Caco-2 (cell line): ENCODE measurements around the gene PPP1R9A. TPM values are rescaled to one million over a fixed set of nuclear protein-coding genes. Genes with fewer than 3 reads are reported as not detected.

ENCODE experiments used
- BruUV-seq: library from RNA; stranded (reverse); fragments of 400-500 nt; replicated peaks from 2 replicates; lab custom pipeline; 2021; lab: Mats Ljungman, UMichigan
- CTCF ChIA-PET: fragments of 300-600 bp; sonication (Branson Sonifier 250); formaldehyde crosslinking; loops from one replicate; lab custom pipeline; 2022; ENCODE audit warnings: antibody characterized with exemption; lab: Charles Lee
- POLR2A ChIA-PET: fragments of 300-600 bp; sonication (Branson Sonifier 250); formaldehyde crosslinking; loops from one replicate; lab custom pipeline; 2022; ENCODE audit warnings: antibody characterized with exemption; lab: Charles Lee
- DNase-seq, 2 experiments: peaks; one replicate each; pipeline versions ENCODE4 v3.0.0 to v3.0.0-alpha.2; 2020 to 2022
- H3K27me3 ChIP-seq: replicated peaks from 2 replicates; pipeline ENCODE4 v1.6.0; 2011; ENCODE audit warnings: low read length; ENCODE audit not compliant: control insufficient read depth, insufficient read depth
- H3K36me3 ChIP-seq: 2 replicates; pipeline ENCODE4 v1.5.1; 2011; ENCODE audit warnings: low read length; ENCODE audit not compliant: control insufficient read depth, insufficient read depth
- H3K4me1 ChIP-seq: fragments of 250-450 bp; sonication (Bioruptor Pico); 2 replicates; pipeline ENCODE4 v1.5.1; 2020; ENCODE audit warnings: mild to moderate bottlenecking
- H3K4me3 ChIP-seq: 2 replicates; pipeline ENCODE4 v1.5.1; 2011; ENCODE audit warnings: low read depth, mild to moderate bottlenecking, control low read depth, low read length
- H3K9me3 ChIP-seq: fragments of 250-450 bp; sonication (Bioruptor Pico); 2 replicates; pipeline ENCODE4 v1.5.1; 2020; ENCODE audit warnings: mild to moderate bottlenecking, moderate library complexity
- H3K27ac Mint-ChIP-seq: one replicate; pipeline ENCODE4 v1.8.0; 2022; ENCODE audit warnings: mixed read lengths; ENCODE audit not compliant: unreplicated experiment
- H3K27me3 Mint-ChIP-seq: one replicate; pipeline ENCODE4 v1.8.0; 2022; ENCODE audit warnings: mixed read lengths; ENCODE audit not compliant: insufficient read depth, unreplicated experiment
- H3K36me3 Mint-ChIP-seq: one replicate; pipeline ENCODE4 v1.8.0; 2022; ENCODE audit warnings: mild to moderate bottlenecking, mixed read lengths; ENCODE audit not compliant: insufficient read depth, unreplicated experiment
- H3K4me1 Mint-ChIP-seq: one replicate; pipeline ENCODE4 v1.8.0; 2022; ENCODE audit warnings: low read depth, mixed read lengths; ENCODE audit not compliant: unreplicated experiment
- H3K4me3 Mint-ChIP-seq: one replicate; pipeline ENCODE4 v1.8.0; 2022; ENCODE audit warnings: mild to moderate bottlenecking, moderate library complexity, mixed read lengths; ENCODE audit not compliant: unreplicated experiment
- H3K9me3 Mint-ChIP-seq: one replicate; pipeline ENCODE4 v1.8.0; 2022; ENCODE audit warnings: mixed read lengths; ENCODE audit not compliant: unreplicated experiment
- CTCF ChIP-seq, 2 experiments: fragments of 200-600 bp in 1 of 2; IDR thresholded peaks; 1 replicate in 1 of 2; 2 replicates in 1 of 2; pipeline versions ENCODE4 v1.5.1 to v1.8.0; 2011 to 2022; ENCODE audit warnings: antibody characterized with exemption in 1 of 2, control low read depth in 1 of 2, inconsistent platforms in 1 of 2, low read depth in 1 of 2, low read length in 1 of 2, mild to moderate bottlenecking in 1 of 2, moderate library complexity in 1 of 2; ENCODE audit not compliant: insufficient read depth in 1 of 2, severe bottlenecking in 1 of 2, unreplicated experiment in 1 of 2
- intact Hi-C: fragments of 100-400 bp; cut with micrococcal nuclease; formaldehyde crosslinking; loops from one replicate; pipeline ENCODE4 v1.10.0; 2022; ENCODE audit not compliant: unreplicated experiment
- total RNA-seq: library from RNA; stranded (reverse); gene quantifications from 2 replicates; pipeline ENCODE4 v1.2.3, GENCODE V29; 2022

The PPP1R9A gene
- total RNA-seq, 1 experiment from 2014 or later: 37.4 TPM

DNA sequence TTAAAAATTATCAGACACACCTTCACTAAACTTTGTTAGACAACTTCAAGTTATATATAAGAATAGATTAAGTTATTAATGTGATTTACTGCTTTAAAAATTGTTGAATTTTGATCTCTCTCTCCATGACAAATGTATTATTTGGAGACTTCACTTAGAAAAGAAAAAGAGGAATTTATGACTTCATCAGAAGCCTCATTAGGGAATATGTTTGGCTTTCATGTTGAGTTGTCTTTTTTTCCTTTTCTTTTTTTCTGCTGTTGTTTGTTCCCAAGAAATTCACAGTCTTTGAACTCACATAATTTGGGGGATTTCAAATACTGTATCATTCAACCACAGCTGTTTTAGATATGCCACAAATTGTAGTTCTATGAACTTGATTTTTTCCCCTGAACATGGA lies 149.5 kb downstream of the PPP1R9A start:
- intact Hi-C loops: no loop called here
- Mint-ChIP-seq H3K27ac (no peak overlapping the region), H3K36me3 (peaks cover 5% of the 10 kb centered on the region), H3K4me1 (no peaks in the 10 kb centered on the region), H3K9me3 (no peaks in the 10 kb centered on the region), H3K27me3 (no peaks in the 10 kb centered on the region), H3K4me3 (no peak overlapping the region)
- no peaks in the 10 kb centered on the region for H3K9me3 ChIP-seq
- H3K27me3 ChIP-seq: no peaks in the 10 kb centered on the region
- TF ChIP-seq CTCF (IDR thresholded peaks at IDR 0.05; ENCODE audit: insufficient read depth in 1 of 2, low read depth in 1 of 2, low read length in 1 of 2, severe bottlenecking in 1 of 2, unreplicated experiment in 1 of 2): no peak
- no peaks in the 10 kb centered on the region for H3K36me3 ChIP-seq
- ChIA-PET CTCF (no interaction called here), POLR2A (no interaction called here)
- H3K4me3 ChIP-seq: no peak overlapping the region
- no TSS peak for BruUV-seq
- no peak for DNase-seq
- H3K4me1 ChIP-seq: no peaks in the 10 kb centered on the region; the same call in 1 of the 2 replicates

DNA sequence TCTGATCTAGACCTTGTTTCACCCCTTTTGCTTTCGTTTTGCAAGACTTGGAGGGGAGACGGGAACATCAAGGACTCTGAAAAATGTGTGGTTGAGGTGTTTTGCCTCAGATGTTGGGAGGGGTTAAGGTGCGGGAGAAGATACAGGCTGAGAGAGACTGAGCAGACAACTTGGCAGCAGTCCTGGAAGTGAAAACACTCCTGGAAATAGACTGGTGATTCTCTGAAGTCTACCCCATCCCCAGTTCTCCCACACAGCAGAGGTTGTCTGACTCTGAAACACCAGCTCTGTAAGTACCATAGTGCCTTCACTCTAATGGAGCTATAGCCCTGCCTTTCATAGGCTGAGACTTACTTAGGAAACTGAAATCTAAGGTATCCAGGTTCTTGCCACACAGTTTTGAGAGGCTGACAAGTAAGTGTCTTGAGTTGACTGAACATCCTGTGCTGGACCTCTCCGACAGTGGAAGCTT lies 152.5 kb downstream of the PPP1R9A start:
- Mint-ChIP-seq H3K27ac (no peak overlapping the region), H3K27me3 (no peaks in the 10 kb centered on the region), H3K36me3 (no peaks in the 10 kb centered on the region), H3K4me3 (no peak overlapping the region), H3K9me3 (no peaks in the 10 kb centered on the region), H3K4me1 (no peaks in the 10 kb centered on the region)
- intact Hi-C loops: no loop called here
- H3K4me3 ChIP-seq: no peak overlapping the region
- no peak for DNase-seq
- H3K36me3 ChIP-seq: no peaks in the 10 kb centered on the region
- BruUV-seq: no TSS peak
- no peak for TF ChIP-seq CTCF (IDR thresholded peaks at IDR 0.05; ENCODE audit: insufficient read depth in 1 of 2, low read depth in 1 of 2, low read length in 1 of 2, severe bottlenecking in 1 of 2, unreplicated experiment in 1 of 2)
- ChIA-PET POLR2A (no interaction called here), CTCF (no interaction called here)
- no peaks in the 10 kb centered on the region for H3K27me3 ChIP-seq
- no peaks in the 10 kb centered on the region for H3K9me3 ChIP-seq
- H3K4me1 ChIP-seq: no peaks in the 10 kb centered on the region

DNA sequence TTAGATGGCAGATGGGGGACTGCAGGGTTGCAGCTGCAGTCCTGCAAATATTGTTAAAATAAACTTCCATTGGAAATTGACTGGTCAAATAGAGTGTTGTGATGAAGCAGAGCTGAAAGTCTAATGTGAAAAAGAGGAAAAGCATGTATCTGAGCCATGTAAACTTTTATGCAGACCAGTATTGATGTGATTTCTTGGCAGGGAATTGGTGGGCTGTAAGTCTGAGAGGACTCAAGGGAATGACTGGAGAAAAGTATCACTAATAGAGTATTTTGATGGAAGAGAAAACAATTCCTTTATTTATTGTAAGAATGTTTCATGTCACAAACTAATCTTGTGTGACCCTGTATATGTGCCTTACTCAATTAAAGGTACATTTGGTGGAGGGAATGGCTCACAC lies 155.5 kb downstream of the PPP1R9A start:
- H3K27me3 Mint-ChIP-seq: no peaks in the 10 kb centered on the region
- DNase-seq: no peak
- H3K4me3 Mint-ChIP-seq: no peak overlapping the region
- Histone ChIP-seq H3K27me3 (no peaks in the 10 kb centered on the region), H3K4me3 (no peak overlapping the region), H3K4me1 (no peaks in the 10 kb centered on the region), H3K36me3 (no peaks in the 10 kb centered on the region), H3K9me3 (no peaks in the 10 kb centered on the region)
- no peak for TF ChIP-seq CTCF (IDR thresholded peaks at IDR 0.05; ENCODE audit: insufficient read depth in 1 of 2, low read depth in 1 of 2, low read length in 1 of 2, severe bottlenecking in 1 of 2, unreplicated experiment in 1 of 2)
- no TSS peak for BruUV-seq
- H3K36me3 Mint-ChIP-seq: no peaks in the 10 kb centered on the region
- CTCF ChIA-PET: no interaction called here
- H3K27ac Mint-ChIP-seq: no peak overlapping the region
- intact Hi-C loops: no loop called here
- peaks cover 10% of the 10 kb centered on the region for H3K4me1 Mint-ChIP-seq
- POLR2A ChIA-PET: no interaction called here
- H3K9me3 Mint-ChIP-seq: no peaks in the 10 kb centered on the region
